SK-N-SH (cell line): ENCODE results near the gene TOLLIP.

Experiments
- CHD2 ChIP-seq: fragments of 150-350 bp; IDR thresholded peaks from 2 replicates; pipeline ENCODE4 v1.6.1; 2018; ENCODE audit warnings: low read length; ENCODE audit not compliant: partially characterized antibody
- EP300 ChIP-seq, 2 experiments: IDR thresholded peaks; 2 replicates each; pipeline versions ENCODE4 v1.4.0 to v1.6.1; 2012; ENCODE audit warnings: borderline replicate concordance in 1 of 2, low read depth in 1 of 2, low read length in 1 of 2
- FOXM1 ChIP-seq: IDR thresholded peaks from 2 replicates; pipeline ENCODE4 v1.4.0; 2012; ENCODE audit warnings: low read depth, mild to moderate bottlenecking
- GABPA ChIP-seq: IDR thresholded peaks from 2 replicates; pipeline ENCODE4 v1.4.0; 2012; ENCODE audit warnings: low read depth, mild to moderate bottlenecking
- MEF2A ChIP-seq: IDR thresholded peaks from 2 replicates; pipeline ENCODE4 v1.4.0; 2012; ENCODE audit warnings: low read depth, borderline replicate concordance
- MXI1 ChIP-seq: IDR thresholded peaks from 2 replicates; pipeline ENCODE4 v1.6.1; 2012; ENCODE audit warnings: mild to moderate bottlenecking, low read depth, low read length, improper control_type of control experiment
- POLR2AphosphoS5 ChIP-seq: IDR thresholded peaks from 2 replicates; pipeline ENCODE4 v1.6.1; 2012; ENCODE audit warnings: low read depth, low read length
- RAD21 ChIP-seq: IDR thresholded peaks from 2 replicates; pipeline ENCODE4 v1.6.1; 2012; ENCODE audit warnings: mild to moderate bottlenecking, low read length
- TEAD4 ChIP-seq: IDR thresholded peaks from 2 replicates; pipeline ENCODE4 v1.4.0; 2012; ENCODE audit warnings: mild to moderate bottlenecking, borderline replicate concordance; ENCODE audit not compliant: insufficient read depth
- TF ChIP-seq, protein P1 (sequence below): fragments of 200-600 bp; sonication (generic); IDR thresholded peaks from 2 replicates; pipeline ENCODE4 v1.6.1; 2017; ENCODE audit warnings: antibody characterized with exemption, mild to moderate bottlenecking, moderate library complexity
- TF ChIP-seq, protein P2 (sequence below): fragments of 150-350 bp; IDR thresholded peaks from 2 replicates; pipeline ENCODE4 v1.6.1; 2016; ENCODE audit warnings: mild to moderate bottlenecking, low read depth, low read length
- TF ChIP-seq, protein P3 (sequence below): IDR thresholded peaks from 2 replicates; pipeline ENCODE4; 2012
- TF ChIP-seq, protein P4 (sequence below): IDR thresholded peaks from 2 replicates; pipeline ENCODE4 v1.6.1; 2012; ENCODE audit warnings: mild to moderate bottlenecking, low read depth, low read length, moderate library complexity
- TF ChIP-seq, protein P5 (sequence below): IDR thresholded peaks from 2 replicates; pipeline ENCODE4 v1.4.0; 2012; ENCODE audit warnings: low read depth

DNA sequence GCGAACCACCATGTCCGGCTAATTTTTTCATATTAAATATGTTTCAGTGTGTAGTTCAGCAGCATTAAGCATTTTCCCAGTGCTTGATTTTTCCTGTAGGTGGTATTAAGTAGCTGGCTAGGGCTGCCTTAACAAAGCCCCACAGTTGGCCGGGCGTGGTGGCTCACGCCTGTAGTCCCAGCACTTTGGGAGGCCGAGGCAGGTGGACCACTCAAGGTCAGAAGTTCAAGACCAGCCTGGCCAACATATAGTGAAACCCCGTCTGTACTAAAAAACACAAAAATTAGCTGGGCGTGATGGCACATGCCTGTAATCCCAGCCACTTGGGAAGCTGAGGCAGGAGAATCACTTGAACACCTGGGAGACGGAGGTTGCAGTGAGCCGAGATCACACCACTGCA lies 33.5 kb upstream of the TOLLIP start:
- TF ChIP-seq, protein P1, sequence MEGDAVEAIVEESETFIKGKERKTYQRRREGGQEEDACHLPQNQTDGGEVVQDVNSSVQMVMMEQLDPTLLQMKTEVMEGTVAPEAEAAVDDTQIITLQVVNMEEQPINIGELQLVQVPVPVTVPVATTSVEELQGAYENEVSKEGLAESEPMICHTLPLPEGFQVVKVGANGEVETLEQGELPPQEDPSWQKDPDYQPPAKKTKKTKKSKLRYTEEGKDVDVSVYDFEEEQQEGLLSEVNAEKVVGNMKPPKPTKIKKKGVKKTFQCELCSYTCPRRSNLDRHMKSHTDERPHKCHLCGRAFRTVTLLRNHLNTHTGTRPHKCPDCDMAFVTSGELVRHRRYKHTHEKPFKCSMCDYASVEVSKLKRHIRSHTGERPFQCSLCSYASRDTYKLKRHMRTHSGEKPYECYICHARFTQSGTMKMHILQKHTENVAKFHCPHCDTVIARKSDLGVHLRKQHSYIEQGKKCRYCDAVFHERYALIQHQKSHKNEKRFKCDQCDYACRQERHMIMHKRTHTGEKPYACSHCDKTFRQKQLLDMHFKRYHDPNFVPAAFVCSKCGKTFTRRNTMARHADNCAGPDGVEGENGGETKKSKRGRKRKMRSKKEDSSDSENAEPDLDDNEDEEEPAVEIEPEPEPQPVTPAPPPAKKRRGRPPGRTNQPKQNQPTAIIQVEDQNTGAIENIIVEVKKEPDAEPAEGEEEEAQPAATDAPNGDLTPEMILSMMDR: no peak
- TF ChIP-seq FOXM1 (no peak), EP300 (IDR thresholded peaks at IDR 0.05; ENCODE audit: borderline replicate concordance in 1 of 2, low read depth in 1 of 2, low read length in 1 of 2) (no peak), POLR2AphosphoS5 (no peak), TEAD4 (no peak), CHD2 (no peak), RAD21 (no peak), MXI1 (no peak), MEF2A (no peak), GABPA (no peak)
- TF ChIP-seq, protein P2, sequence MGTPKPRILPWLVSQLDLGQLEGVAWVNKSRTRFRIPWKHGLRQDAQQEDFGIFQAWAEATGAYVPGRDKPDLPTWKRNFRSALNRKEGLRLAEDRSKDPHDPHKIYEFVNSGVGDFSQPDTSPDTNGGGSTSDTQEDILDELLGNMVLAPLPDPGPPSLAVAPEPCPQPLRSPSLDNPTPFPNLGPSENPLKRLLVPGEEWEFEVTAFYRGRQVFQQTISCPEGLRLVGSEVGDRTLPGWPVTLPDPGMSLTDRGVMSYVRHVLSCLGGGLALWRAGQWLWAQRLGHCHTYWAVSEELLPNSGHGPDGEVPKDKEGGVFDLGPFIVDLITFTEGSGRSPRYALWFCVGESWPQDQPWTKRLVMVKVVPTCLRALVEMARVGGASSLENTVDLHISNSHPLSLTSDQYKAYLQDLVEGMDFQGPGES: no peak
- TF ChIP-seq, protein P3, sequence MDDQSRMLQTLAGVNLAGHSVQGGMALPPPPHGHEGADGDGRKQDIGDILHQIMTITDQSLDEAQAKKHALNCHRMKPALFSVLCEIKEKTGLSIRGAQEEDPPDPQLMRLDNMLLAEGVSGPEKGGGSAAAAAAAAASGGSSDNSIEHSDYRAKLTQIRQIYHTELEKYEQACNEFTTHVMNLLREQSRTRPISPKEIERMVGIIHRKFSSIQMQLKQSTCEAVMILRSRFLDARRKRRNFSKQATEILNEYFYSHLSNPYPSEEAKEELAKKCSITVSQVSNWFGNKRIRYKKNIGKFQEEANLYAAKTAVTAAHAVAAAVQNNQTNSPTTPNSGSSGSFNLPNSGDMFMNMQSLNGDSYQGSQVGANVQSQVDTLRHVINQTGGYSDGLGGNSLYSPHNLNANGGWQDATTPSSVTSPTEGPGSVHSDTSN: no peak
- TF ChIP-seq, protein P4, sequence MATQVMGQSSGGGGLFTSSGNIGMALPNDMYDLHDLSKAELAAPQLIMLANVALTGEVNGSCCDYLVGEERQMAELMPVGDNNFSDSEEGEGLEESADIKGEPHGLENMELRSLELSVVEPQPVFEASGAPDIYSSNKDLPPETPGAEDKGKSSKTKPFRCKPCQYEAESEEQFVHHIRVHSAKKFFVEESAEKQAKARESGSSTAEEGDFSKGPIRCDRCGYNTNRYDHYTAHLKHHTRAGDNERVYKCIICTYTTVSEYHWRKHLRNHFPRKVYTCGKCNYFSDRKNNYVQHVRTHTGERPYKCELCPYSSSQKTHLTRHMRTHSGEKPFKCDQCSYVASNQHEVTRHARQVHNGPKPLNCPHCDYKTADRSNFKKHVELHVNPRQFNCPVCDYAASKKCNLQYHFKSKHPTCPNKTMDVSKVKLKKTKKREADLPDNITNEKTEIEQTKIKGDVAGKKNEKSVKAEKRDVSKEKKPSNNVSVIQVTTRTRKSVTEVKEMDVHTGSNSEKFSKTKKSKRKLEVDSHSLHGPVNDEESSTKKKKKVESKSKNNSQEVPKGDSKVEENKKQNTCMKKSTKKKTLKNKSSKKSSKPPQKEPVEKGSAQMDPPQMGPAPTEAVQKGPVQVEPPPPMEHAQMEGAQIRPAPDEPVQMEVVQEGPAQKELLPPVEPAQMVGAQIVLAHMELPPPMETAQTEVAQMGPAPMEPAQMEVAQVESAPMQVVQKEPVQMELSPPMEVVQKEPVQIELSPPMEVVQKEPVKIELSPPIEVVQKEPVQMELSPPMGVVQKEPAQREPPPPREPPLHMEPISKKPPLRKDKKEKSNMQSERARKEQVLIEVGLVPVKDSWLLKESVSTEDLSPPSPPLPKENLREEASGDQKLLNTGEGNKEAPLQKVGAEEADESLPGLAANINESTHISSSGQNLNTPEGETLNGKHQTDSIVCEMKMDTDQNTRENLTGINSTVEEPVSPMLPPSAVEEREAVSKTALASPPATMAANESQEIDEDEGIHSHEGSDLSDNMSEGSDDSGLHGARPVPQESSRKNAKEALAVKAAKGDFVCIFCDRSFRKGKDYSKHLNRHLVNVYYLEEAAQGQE: no peak
- TF ChIP-seq, protein P5, sequence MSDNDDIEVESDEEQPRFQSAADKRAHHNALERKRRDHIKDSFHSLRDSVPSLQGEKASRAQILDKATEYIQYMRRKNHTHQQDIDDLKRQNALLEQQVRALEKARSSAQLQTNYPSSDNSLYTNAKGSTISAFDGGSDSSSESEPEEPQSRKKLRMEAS: no peak
